ENCODE measurements around the gene GMDS.
"Not testable (repeated sequence)": the region's sequence is repeated elsewhere in the genome, so short reads cannot be mapped to it uniquely, and the experiment has no call there.

GMDS gene

DNA sequence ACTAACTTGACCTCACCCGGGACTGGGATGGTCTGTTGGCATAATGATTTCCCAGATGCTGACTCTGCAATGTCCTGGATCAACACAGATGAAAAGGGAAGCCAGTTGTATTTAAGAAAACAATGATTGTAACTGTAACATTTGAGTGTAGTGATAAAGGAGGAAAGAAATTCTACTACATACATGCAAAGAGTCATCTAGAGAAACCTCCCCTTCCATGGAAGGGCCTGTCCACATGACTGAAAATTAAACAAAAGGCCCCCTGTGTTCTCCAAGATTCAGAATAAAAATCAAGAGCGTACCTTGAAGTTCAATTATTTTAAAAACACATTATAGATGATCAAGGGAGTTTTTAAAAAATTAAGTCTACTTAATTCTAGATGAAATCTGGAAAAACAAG is 484.5 kb downstream of the GMDS start:
- DNase-seq: no peak

DNA sequence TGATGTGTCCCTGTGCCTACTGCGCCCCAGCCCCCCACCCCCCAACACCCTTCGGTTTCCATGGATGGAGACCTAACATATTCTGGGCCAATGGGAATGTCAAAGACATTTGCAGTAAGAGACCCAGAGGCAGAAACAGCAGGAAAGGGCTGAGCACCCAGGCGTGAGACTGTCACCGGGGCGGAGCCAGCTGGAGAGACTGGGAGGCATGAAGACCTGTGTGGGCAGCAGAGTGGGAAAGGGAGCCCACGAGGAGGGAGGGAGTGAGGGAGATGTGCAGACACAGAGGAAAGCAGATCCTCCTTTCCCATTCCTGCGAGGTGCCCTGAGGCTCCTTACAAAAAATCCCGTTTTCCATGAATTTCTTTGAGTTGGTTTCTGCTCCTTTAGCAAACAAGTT is 485.5 kb downstream of the GMDS start:
- no peak for DNase-seq

DNA sequence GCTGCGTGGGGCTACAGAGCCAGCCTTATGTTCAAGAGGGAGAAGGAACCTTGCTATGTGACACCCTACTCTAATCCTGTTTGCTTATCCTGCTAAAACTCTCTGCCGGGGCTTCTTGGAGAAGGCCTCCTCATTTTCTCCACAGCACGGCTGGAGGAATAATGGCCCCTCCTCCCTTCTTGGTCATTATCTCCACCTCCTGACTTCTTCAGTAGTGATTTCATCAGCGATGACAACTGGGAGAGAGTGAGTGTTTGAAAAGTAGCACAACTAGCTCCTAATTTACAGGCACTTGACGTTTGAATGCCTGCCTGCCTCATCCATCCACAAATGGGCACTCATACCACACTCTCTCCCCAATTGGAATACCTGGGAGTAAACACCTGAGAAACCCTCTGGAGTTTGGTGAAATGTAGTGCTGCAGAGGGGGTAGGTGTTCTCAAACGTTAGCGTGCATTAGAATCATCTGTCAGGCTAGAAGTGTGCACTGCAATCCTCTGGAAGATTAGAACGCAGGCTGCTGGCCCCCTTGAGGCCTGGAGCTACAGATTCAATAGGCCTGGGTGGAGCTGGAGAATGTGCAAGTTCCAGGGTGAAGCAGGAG is 487.2 kb downstream of the GMDS start:
- DNase-seq: no peak

DNA sequence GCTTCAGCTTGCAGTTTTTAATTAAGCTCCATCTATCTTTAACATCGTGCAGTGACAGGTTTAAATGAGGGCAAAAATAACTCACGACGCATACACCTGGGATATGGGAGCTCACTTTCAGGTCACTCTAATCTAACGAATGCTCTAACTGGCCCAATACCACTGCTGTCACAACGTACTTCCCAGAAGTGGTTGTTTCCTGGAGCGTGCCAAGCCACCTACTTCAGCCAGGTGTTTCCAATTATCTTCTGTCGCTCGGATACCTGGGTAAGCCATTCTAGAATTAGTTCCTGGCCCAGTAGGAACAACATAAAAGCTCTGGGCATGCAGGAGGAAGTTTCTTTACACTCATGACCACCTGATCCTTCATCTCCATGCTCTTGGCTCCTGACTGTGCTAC is 488.3 kb downstream of the GMDS start:
- DNase-seq: no peak

DNA sequence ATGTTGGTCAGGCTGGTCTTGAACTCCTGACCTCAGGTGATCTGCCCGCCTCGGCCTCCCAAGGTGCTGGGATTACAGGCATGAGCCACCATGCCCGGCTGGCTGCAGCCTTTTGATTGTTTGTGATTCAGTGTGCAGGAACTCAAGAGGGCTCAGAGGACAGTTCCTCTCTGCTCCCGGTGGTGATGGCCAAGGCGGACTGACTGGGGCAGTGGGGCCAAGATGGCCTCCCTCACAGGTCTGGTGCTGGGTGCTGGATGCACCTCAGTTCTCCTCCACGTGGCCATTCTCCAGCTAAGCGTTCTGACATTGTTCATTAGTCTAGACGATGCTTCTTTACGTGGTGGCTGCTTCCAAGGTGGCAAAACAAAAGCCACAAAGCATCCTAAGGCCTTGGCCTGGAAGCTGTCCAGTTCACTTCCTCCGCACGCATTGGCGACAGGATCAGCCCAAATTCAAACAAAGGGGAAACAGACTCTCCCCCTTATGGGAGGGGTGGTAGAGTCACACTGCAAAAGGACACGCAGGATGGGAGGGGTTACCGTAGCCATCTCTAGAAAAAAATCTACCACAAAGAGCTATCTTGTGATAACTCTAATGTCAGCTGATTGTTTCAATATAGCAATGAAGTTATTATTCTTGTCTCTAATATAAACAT is 488.8 kb downstream of the GMDS start:
- DNase-seq: no peak

DNA sequence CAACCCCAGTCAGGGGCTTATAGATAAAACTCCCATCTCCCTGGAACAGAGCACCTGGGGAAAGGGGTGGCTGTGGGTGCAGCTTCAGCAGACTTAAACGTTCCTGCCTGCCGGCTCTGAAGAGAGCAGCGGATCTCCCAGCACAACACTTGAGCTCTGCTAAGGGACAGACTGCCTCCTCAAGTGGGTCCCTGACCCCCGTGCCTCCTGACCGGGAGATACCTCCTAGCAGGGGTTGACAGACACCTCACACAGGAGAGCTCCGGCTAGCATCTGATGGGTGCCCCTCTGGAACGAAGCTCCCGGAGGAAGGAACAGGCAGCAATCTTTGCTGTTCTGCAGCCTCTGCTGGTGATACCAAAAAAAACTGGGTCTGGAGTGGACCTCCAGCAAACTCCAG is 494.3 kb downstream of the GMDS start:
- DNase-seq: not testable (repeated sequence)

DNA sequence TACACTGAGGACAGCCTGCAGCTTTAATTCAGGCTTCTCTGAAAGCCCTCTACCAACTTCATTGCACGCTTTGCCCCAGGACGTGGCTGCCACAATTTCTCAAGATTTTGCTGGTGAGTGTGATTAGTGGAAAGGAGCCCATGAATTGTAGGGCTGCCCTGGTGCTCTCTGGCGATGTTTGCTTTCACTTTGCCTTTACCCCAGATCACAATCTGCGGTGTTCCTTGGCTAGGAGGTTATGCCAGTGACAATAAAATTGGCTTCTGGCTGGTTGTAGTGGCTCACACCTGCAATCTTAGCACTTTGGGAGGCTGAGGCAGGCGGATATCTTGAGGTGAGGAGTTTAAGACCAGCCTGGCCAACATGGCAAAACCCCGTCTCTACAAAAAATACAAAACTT is 496.4 kb downstream of the GMDS start:
- no peak for DNase-seq

DNA sequence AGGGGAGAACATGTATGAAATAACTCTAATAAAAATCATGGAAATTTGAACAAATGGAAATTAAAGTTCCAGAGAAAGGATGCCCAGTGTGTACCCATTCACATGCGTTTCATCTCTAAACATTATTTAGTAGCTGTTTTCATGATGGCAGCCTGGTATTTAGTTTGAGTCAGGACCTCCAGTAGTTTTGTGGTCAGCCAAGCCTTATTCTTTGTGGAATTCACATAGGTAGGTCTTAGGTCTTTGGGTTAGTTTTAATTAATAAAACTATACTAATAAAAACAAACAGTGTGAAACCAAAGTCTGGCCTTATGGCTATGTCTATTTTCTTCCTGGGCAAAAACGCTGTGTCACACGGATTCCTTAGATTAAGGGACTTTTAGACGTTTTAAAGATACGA is 497.9 kb downstream of the GMDS start:
- no peak for DNase-seq

DNA sequence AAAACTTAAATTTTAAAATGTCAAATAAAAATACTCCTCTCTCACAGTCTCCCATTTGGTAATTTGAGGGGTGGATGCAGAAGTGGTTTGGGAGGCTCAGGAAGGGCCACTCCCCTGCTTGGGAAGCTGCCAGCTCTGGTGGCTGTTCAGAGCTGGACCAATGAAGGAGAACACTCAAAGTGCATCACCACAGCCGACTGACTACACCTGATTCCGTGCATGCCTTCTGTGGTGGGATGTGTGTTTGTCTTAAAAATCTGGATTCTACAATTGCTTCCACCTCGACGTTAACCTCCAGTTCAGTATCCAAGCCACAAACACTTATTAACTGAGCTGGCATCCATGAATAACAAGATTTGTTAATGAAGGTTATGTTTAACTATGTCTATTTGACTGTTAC is 498.4 kb downstream of the GMDS start:
- no peak for DNase-seq

DNA sequence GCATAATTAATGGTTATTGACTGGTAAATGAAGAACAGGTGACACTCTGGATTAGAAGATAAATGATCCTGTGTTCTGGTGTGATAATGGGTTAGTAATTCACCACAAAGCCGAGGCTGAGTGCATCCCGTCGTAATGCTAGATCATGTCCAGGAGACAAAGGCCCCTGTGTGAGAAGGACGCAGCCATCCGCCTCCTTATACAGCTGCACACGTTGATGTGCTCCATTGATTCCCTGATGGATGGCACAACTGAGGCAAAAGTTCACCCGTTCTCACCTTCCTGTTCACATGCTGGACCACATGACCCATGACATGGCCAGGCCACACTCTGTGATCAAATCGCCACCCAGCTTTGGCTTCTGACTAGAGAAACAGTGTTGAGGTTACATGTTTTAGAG is 499.6 kb downstream of the GMDS start:
- no peak for DNase-seq

DNA sequence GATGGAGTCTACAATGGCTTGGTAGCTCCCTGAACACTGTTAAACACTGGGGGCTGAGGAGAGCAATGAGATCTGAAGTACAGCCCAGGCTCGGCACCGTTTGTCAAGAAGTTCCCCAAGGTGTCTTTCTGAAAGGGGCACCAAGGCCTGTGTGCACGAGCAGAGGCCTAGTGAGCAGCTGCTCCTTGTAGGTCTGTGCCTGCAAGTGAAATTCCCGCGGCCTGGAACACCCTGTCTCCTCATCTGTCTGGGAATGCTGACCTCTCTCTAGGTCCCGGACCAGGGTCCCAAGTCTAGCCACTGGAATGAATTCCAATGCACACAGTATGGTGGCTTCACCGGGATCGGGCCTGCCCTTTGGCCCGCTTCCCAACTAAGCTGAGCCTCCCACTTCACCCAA is 500.9 kb downstream of the GMDS start:
- no peak for DNase-seq

DNA sequence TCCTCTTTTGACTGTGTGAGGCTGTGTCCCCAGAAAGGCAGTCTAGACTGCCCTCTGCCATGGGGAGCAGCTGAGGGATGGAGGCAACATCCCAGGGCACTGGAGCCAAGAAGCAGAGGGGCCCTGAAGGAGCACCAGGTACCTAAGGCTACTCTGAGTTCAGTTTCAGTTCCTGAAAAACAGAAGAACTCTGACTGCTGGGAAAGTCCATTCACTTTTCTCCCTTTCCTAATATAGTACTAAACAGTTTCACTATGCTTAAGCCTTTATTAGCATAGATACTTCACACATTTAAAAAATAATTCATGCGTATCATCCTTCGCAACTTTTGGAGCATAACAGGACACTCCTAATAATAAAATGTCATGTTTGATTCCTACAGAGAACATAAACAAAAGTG is 505.7 kb downstream of the GMDS start:
- no peak for DNase-seq

DNA sequence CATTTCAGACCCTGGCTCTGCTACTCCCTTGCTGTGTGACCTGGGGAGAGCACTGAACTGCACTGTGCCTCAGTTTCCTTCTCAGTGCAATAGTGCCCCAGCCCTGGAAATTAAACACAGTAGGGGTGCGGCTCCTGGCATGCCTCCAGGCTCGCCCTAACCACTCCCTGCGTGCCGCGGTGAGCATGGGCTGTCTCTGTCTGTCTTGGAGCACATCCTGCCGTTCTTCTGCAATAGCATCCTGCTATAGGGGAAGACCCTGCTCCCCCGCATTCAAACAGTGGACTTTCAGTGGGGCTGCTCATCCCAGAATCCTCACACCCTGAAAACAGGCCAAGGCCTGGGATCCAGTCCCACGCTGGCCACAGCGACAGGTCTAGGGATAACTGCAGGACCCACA is 506.2 kb downstream of the GMDS start:
- DNase-seq: no peak

DNA sequence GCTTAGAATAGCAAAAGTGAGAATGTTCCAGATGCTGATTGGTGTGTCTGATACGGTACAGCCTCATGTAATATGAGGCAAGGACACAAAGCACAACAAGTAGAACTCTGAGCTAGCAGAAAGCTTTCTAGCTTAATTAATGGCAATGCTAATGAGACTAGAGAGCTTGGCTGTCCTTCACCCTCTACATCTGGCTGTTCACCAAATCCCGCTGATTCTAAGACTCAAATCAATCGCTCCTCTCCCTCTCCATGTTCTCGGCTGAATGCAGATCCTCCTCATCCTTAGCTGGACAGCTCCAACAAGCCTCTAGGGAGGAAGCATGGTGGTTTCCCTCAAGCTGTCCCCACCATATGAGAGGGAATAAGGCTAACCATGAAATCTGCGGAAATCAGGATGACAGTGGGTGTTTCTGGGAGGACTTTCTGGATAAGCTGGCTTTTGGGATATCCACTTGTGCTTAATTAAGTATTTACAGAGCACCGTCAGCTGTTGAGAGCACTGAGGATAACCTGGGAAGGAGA is 506.8 kb downstream of the GMDS start:
- DNase-seq: no peak

DNA sequence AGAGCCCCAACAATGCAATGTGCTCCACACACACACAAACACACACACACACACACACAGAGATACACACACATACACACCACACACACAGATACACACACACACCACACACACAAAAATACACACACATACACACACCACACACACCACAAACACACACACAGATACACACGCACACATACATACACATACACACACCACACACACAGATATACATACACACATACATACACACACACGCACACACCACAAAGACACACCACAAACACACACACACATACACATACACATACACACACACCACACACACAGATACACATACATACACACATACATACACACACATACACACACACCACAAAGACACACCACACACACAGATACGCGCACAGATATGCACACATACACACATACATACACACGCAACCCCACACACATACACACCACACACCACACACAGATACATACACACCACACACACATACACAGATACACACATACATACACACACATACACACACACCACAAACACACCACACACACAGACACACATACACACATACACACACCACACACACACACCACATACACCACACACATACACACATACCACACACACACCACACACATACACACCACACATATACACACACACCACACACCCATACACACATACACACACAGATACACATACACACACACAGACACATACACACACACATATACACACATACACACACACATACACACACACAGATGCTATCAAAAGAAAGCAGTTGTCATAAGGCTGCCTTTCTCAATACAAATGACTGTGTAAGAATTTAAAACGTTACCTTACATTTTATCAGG is 507.7 kb downstream of the GMDS start:
- no peak for DNase-seq

DNA sequence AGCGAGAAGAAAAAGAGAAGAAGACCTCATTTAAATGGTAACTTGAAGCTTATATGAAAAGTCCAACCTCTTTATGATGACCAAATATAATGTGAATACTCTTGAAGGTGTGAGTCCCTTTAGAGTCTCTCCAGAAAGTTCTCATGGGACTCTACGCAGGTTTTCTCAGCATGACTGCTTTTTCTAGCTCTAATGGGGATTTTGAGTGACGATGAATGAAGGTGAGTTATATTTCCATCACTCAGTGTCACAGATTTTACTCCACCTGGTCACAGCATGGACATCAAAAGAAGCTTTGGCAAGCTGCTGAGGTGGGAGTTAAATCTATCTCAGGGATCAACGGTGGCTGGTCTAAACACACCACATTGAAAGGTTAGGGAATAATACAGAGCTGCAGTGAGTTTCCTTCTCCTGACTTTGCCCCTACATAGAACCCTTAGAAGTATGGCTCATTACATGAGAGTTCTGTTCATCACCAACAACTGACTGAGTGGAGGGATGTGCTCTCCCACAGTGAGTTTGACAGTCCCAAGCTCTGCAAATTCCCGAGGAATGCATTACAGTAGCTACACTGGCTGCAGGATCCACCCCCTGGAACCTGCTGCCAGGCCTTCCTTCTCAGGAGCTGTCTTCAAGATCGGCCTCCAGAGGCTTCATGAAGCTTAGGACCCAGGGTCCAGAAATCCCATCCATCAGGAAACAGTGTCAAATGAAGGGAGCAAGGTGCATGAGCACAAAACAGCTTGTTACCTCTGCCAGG is 508.9 kb downstream of the GMDS start:
- DNase-seq: no peak

DNA sequence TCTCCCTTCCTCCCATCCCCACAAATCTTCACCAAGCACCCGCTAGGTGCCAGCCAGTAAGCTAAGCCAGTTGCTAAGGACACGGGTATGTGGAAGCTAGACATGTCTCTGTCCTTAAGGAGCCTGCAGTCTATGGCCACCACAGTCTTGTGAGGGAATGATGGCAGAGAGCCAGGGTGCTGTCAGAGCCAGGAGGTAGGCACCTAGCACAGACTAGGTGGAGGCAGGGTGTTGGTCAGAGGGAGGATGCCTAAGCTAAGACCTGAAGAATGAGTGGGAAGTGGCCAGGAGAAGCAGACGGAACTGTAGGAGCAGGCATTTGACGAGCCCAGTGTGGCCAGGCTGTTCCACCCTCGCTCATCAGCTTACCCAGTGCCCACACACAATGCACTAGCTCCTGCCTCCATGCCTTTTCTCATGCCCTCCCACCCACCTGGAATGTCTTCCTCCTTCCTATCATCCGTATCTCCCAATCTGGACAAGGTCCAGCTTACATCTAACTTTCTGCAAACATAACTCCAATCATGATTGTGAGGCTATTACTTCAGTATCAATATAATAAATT is 510.1 kb downstream of the GMDS start:
- DNase-seq: no peak

DNA sequence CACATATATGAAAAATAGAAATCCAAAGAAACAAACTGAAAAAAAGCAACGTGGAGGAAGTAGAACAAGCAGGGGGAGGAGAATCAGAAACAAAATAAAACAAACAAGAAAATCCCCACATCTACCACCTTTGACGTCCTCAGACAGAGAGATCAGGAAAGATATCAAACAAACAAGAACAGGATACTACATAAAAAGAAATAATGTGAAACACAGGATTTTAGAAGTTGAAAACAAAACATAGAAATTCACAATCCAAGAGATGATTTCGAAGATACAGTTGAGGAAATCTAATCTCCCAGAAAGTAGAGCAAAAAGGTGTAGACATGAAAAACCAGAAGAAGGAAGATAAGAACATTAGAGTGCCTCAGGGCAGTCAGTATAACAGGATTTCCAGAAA is 514.5 kb downstream of the GMDS start:
- DNase-seq: no peak

DNA sequence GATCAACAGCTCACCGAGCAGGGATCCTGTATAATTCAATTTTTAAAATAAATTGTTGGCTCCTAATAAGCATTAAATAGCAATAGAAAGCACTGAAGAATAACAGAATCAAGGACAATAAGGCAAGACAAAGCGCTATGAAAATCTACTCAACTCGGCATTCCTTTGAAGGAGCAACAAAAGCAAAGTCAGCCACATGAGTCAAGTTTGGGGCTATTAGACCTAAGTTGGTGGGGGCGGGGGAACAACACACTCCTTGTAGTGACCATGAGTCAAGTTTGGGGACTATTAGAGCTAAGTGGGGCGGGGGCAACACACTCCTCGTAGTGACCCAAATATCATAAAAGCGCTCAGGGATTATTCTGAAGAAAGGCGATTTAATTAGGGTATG is 515.7 kb downstream of the GMDS start:
- no peak for DNase-seq

DNA sequence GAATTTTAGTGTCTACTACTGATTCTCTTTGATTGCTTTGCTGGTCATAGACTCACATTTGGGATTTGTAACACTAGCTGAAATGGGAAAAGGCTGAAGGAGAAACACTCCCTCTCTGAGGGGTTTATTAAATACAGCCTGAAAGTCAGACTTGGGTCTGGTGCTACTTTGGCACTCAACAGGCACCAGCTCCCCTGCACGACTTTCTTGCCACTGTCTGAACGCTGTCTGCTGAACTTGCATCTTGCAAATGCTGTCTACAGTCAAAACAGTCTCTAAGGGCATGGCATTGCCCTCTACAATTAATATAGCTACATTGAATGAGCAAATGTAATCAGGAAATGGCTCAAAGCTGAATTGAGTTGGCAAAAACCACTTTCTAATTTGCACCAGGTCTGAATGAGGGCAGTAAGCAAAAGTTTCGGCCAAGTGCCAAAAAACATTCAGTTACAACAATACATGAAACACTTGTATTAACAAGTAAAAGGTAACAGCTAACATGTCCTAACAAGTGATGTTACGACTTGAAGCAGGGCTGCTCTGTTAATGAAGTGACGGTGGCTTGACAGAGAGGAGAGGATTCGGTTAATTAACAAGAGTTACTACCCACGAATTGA is 516.2 kb downstream of the GMDS start:
- no peak for DNase-seq

DNA sequence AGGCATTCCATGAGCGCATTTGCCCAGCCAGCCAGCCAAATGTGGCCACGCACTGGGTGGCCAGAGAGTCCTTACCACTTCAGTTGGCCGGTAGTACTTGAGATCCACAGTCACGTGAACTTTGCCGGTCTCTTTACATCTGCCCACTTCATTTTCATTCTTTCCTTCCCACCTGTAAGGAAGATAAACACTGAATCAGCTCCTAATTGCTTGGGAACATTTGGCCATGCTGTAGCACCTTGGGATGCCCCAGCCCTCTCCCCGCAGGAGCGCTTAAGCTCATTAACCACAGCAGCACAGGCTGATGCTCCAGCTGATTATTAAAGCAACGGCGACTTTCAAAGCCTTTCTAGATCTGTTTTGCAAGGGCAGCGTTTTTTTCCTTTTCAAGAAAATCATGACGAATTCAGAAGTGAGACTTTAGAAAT is 519.0 kb downstream of the GMDS start:
- no peak for DNase-seq

DNA sequence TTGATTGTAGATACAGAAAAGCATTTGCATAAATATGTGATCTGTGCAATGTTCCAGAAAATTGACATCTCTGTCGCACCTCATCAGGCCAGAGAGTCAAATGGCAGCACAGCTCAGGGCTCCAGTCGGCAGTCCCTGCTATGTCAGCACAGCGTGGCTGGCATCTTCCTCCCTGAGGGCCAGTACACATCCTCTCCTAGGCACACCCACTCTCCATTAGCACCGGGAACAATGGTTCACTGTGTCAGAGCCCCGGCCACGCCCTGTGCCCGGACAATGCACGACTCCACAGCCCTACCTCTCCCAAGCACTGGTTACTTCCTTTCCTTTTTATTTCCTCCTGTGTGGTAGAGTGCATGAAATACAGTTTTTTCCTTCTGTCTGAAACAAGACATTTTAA is 520.8 kb downstream of the GMDS start:
- no peak for DNase-seq

DNA sequence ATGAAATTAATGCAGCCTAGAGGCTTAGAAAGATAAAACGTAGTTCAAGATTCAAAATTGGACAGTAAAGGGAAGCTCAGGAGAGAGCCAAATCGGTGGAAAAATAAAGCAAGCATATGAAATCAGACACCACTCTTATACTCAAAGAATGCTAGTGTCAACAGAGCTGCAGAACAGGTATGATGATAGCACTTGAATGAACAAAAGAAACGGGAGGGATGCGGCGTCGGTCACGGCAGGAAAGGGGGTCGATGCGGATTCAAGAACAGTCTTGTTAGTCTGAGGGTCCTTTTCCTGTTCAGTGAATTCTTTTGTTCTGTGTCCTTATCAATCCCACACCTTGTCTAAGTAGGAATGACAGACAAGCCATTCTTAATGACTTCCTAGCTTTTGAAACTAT is 521.3 kb downstream of the GMDS start:
- DNase-seq: no peak

Data from GDM1 (cell line).